ENCODE results near the gene FIBCD1. TPM values are rescaled to one million over a fixed set of nuclear protein-coding genes. Genes with fewer than 3 reads are reported as not detected.
A peak's percentile ranks its signal among the peaks of the same experiment; 100 is the strongest.

Gene FIBCD1
- total RNA-seq, 1 donor from 2014 or later, result 0.20 TPM

- no peak for ATAC-seq
Observed at GRCh38 chr9:130935648-130936271, 3.3 kb downstream of the FIBCD1 start.

DNA sequence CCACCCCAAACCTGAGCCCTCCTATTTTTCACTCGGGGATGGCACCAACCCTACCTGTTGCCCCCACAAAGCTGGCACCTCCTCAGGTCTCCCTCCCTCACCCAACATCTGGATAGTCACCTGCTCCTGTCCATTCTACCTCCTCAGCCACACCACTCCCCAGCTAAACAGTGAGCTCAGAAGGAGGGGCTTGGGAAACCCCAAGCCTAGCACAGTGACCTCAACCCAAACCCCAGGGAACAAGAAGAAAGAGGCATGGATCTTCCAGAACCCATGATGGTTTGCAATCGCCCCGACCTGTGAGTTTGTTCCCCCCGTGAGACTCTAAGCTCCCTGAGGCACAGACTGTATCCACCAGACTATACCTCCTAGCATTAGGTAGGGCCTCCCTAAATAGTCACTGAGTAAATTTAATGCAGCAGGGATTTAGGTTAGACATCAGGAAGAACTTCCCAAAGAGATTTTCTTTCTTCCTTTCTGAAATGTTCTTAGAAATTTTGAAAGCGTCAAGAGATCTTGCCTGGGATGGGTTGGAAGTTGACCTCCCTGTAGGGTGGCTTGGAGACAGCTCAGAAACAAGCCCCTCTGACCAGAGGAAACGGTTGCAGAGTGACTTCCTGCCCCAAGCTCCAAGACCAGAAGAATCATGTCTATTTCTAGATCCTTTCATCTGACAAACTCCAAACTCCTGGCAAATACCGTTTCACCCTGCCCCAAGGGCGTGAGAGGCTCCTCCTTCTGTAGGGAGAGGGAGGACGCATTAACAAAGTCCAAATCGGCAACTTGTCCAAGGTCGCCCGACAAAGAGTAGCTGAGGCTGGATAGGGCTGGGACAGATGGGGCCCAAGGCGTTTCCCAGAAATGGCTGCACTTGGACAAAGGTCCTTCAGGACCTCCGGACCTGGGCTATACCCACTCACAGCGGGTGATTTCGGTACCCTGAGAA, 4.1 kb downstream of the FIBCD1 start:
- no peak for ATAC-seq

- no peak for ATAC-seq
Observed at GRCh38 chr9:130934246-130934645, 4.8 kb downstream of the FIBCD1 start.

DNA sequence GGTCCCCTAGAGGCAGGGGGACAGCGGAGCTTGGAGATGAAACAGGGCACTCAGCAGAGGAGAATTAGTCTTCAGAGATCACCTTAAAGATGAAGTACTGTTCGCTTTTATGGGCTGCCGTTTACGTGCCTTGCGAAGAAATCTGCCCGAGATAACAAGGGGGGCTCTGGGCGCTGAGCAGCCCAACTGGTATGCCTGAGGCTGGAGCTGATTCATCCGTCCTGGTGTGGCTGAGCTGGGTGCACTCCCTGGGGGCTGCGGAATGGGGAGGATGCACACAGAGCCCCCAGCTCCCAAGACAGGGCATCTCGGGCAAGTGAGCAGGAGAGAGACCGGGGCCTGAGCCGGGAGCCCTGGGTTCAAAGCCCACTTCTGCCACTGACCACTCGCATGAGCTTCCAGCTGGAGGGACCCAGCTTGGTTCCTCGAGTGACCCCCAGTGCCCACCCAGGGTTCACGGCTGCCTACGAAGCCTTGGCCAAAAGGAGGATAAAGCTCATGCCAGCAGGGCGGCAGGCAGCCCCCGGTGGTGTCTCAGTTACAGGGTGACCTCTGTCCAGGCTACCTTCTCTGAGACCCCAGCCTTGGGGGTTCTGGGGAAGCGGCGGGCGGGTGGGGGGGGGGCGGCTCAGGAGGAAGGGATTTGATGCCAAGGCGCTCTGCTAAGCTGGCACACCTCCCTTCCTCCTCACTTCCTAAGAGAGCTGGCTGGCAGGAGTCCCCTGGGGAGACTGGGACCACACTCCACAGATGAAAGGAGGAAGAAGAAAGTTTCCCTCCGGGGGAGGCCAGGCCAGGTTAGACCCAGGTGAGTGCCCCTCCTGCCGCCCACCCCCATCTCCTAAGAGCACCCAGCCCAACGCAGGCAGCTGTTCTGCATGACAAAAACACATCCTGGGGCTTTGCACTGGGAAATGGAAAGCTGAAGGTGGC, 5.7 kb downstream of the FIBCD1 start:
- ATAC-seq, result no peak

DNA sequence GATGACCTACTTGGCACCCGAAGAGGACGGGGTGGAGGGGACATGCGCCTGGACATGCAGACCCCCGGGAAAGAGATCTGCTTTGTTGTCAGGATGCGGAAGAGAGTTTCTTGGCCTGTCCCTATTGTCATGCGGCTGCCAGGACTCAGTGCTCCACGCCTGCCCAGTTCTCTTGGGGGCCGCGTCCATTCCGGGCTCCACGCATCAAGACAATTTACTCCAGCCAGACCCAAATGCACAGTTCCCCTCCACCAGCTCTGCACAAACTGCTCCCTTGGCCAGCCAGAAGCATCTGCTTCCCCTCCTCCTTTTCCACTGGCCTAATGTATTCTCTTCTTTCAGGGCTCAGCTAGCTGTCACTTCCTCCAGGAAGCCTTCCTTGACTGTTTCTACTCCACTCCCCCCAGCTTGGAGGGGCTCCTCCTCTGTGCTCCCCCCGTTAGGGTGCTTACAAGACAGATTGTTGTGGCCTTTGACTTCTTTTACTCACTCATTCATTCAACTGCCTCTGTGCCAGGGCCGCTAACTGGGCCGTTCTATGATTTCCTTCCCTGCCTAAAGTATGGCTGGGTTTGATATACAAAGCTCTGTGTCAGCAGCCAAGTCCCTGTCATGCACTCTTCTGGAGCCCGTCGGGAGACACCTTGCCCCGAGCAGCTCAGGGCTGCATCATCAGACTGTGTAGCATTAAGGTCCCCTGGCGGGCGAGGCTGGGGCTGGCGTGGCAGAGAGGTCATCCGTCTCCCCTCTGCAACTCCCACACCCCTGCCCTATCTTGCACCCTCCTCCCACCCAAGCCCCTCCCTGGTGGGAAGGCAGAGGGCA, 6.6 kb downstream of the FIBCD1 start:
- ATAC-seq, result no peak

GRCh38 chr9:130931508-130932254, 7.4 kb downstream of the FIBCD1 start:
- ATAC-seq, result no peak

DNA sequence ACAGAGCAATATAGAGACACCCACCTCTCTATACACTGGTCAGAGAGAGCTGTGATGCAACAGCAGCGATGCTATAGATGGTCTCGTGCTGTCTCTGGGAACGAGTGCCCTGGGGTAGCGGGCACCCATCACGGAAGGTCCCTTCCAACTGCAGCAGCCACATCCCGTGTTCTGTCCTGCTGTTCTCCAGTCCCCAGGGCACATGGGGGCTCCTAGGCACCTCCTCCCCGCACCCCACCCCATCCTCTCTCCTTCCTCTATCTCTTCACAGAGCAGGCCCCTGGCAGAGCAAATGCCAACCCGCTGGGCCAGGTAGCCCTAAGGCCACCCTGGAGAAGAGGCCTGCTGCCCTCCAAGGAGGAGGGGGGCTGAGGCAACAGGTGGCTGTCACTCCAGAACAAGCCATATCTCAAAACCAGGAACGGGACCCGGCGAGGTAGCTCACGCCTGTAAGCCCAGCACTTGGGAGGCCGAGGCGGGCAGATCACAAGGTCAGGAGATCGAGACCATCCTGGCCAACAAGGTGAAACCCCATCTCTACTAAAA, 8.2 kb downstream of the FIBCD1 start:
- ATAC-seq, result no peak

- ATAC-seq, result no peak
Observed at GRCh38 chr9:130930132-130930803, 8.8 kb downstream of the FIBCD1 start.

- ATAC-seq, result no peak
Observed at GRCh38 chr9:130929571-130930038, 9.4 kb downstream of the FIBCD1 start.

GRCh38 chr9:130927995-130928900, 10.8 kb downstream of the FIBCD1 start:
- ATAC-seq, result peak; percentile 50

DNA sequence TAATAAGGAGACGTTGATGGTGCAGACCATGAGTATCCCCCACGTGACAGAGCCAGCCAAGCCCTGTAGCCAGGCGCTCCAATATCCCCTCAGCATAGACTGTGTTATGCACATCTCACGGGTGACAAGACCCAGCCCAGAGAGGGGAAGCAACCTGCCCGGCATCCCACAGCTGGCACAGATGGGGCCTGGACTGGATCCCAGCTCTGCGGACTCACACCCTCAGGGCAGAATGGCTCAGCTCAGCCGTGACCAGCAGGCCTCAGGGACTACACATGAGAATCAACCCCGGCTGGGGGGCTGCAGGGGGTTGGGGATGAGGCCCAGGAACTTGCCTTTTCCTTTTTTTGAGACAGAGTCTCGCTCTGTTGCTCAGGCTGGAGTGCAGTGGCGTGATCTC, 11.7 kb downstream of the FIBCD1 start:
- ATAC-seq, result no peak

DNA sequence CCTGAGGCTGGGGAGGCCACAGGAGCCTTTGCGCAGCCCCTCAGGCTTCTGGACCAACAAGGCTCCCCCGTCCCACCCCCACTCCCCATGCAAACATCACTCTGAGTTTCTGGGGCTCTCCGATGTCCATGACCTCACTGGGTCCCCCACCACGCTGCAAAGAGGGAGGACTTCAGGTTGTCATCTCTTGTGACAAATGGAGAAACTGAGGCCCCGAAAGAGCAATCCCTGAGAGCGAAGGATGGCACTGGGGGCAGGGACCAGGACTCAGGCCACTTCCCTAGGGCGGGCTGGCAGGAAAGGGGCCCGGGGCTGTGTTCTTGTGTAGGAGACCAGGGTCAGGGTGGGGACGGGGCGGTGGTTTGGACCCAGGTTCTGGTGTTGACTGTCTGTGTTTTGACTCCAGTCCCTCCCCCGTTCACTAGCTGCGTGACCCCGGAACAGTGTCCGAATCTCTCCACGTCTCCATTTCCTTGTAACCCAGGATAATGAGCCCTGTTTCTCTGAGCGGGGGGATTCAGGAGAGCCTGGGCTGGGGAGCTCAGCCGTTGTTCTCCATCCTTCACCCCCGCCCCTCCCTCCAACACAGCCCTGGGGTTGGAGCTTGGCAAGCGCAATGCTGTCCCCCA, 13.9 kb downstream of the FIBCD1 start:
- ATAC-seq, result no peak

- ATAC-seq, result no peak
Observed at GRCh38 chr9:130924448-130924788, 14.6 kb downstream of the FIBCD1 start.

DNA sequence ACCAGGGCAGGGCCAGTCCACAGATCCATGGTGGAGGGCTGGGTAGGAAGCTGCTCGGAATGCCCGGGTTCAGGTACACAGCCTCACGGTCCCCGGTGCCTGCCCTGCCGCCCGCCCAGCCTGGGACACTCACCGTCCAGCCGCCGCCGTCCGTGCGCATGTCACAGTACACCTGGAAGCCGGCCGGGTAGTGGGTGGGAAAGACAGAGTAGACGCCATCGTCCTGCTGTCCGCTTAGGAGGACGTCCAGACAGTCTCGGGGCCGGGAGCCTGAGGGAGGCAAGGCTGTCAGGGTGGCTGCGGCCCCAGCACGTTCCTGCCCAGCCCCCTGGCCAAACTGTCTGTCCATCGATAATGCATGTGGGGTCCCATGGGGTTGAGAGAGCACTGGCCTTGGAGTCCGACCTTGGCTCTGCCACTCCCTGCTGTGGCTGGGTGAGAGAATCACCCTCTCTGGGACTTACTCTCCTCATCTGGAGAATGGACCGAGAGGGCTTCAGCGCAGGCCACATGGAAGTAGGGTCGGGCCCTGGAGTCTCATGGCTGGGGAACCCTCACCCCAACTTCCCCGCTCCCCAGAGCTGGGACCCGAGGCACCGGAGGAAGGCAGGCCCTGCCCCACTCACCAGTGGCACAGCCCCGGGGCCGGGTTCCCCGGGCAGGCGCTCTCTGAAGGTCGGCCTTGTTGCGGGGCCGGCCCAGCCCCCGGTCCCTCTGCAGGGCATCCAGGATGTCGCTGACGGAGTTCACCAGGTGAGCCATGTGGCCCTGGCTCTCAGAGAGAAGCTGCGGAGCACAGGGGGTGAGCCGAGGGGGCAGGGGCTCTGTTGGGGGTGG, 15.2 kb downstream of the FIBCD1 start:
- no peak for ATAC-seq

DNA sequence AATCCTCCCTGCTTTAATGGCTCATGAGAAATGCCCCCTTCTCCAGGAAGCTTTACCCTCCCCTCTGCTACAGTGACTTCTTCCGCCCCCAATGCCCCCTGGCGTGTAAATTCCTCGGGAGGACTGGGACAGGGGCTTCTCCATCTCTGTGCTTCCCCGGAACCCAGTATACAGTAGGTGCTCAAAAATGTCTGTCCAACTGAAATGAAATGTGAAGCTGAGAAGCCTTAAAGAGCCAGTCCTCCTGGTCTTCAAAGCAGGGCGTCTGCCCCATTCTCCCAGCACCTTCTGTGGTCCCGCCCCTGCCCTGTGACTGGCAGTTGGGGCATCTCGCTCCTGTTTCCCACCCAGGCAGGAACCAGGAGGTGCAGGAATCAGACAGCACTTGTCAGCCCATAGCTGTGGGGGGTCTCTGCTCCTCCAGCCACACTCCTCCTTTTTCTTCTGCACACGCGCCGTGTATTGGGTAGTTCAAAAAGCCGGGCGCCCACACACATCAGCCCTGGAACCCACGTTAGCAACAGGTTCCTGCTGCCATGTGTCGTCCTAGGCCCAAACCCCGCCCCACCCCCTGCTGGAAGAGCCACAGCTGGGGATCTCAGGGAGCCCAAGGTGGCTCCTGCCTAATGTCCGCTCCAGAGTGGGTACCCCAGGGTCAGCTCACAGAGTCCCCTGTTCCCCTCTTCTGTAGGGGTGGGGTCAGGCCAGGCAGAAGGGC, 16.0 kb downstream of the FIBCD1 start:
- no peak for ATAC-seq

- ATAC-seq, result no peak
Observed at GRCh38 chr9:130921989-130922892, 16.8 kb downstream of the FIBCD1 start.

Data from esophagus mucosa (tissue), 1 donor.